ENCODE data around the gene FAM50B. TPM values are rescaled to one million over a fixed set of nuclear protein-coding genes. Genes with fewer than 3 reads are reported as not detected.

Gene FAM50B
- total RNA-seq, 4 donors from 2014 or later = 8.5 to 15.7 (median 11.6) TPM

GRCh38 chr6:3895805-3896204, 46.6 kb downstream of the FAM50B start:
- Histone ChIP-seq H3K9me3 (no peaks in the 10 kb centered on the region), H3K4me3 (no peak overlapping the region), H3K27ac (no peak overlapping the region), H3K36me3 (no peaks in the 10 kb centered on the region), H3K27me3 (no peaks in the 10 kb centered on the region), H3K4me1 (peaks cover 13% of the 10 kb centered on the region)
- WGBS = 94% methylated on average over 5 of the region's 5 CpGs
- no peak for DNase-seq (ENCODE audit: low spot score in 2 of 2)
- TF ChIP-seq EP300 (IDR thresholded peaks at IDR 0.05) (no peak), POLR2A (IDR thresholded peaks at IDR 0.05) (no peak), POLR2AphosphoS5 (IDR thresholded peaks at IDR 0.05) (no peak), CTCF (IDR thresholded peaks at IDR 0.05) (no peak)

- Histone ChIP-seq H3K36me3 (no peaks in the 10 kb centered on the region), H3K4me3 (no peak overlapping the region), H3K4me1 (peaks cover 9% of the 10 kb centered on the region), H3K9me3 (no peaks in the 10 kb centered on the region), H3K27ac (no peak overlapping the region), H3K27me3 (no peaks in the 10 kb centered on the region)
- TF ChIP-seq CTCF (IDR thresholded peaks at IDR 0.05) (no peak), POLR2AphosphoS5 (IDR thresholded peaks at IDR 0.05) (no peak), EP300 (IDR thresholded peaks at IDR 0.05) (no peak), POLR2A (IDR thresholded peaks at IDR 0.05) (no peak)
- 87% methylated on average over 14 of the region's 14 CpGs for WGBS
- peak in 1 of 2 donors; percentile 67 for DNase-seq (ENCODE audit: low spot score in 2 of 2)
Measured at GRCh38 chr6:3898265-3898994, 49.3 kb downstream of the FAM50B start.

GRCh38 chr6:3899061-3899460, 49.9 kb downstream of the FAM50B start:
- DNase-seq (ENCODE audit: low spot score in 2 of 2) = peak in 1 of 2 donors; percentile 43
- peaks cover 9% of the 10 kb centered on the region for H3K4me1 ChIP-seq
- no peaks in the 10 kb centered on the region for H3K36me3 ChIP-seq
- no peak overlapping the region for H3K4me3 ChIP-seq
- H3K27me3 ChIP-seq = no peaks in the 10 kb centered on the region
- no peak overlapping the region for H3K27ac ChIP-seq
- TF ChIP-seq POLR2AphosphoS5 (IDR thresholded peaks at IDR 0.05) (no peak), CTCF (IDR thresholded peaks at IDR 0.05) (no peak), EP300 (IDR thresholded peaks at IDR 0.05) (no peak), POLR2A (IDR thresholded peaks at IDR 0.05) (no peak)
- H3K9me3 ChIP-seq = no peaks in the 10 kb centered on the region
- WGBS = 66% methylated on average over 9 of the region's 9 CpGs

- peak in 1 of 2 donors; percentile 77 for DNase-seq (ENCODE audit: low spot score in 2 of 2)
- Histone ChIP-seq H3K27me3 (no peaks in the 10 kb centered on the region), H3K27ac (no peak overlapping the region), H3K4me1 (peaks cover 9% of the 10 kb centered on the region), H3K9me3 (no peaks in the 10 kb centered on the region), H3K4me3 (no peak overlapping the region), H3K36me3 (no peaks in the 10 kb centered on the region)
- TF ChIP-seq POLR2A (IDR thresholded peaks at IDR 0.05) (no peak), EP300 (IDR thresholded peaks at IDR 0.05) (no peak), POLR2AphosphoS5 (IDR thresholded peaks at IDR 0.05) (no peak), CTCF (IDR thresholded peaks at IDR 0.05) (no peak)
- 81% methylated on average over 14 of the region's 14 CpGs for WGBS
Measured at GRCh38 chr6:3899970-3900439, 50.8 kb downstream of the FAM50B start.

Other genes with a start within 250 kb of the FAM50B start
- gene PXDC1, start 97.7 kb upstream of the FAM50B start, total RNA-seq = 100 to 1,000 TPM in 1 of 4 donors, 10 to 100 TPM in 3; 63.1 to 108 (median 68.5) TPM
- gene FAM217A, start 229.8 kb downstream of the FAM50B start, total RNA-seq = not detected